GM12892 (cell line): Measurements from ENCODE around the gene C7orf25.

ENCODE experiments used
- DNase-seq: peaks from one replicate; pipeline ENCODE4 v3.0.0; 2011; ENCODE audit not compliant: insufficient read length
- FAIRE-seq: peaks from 2 replicates; lab custom pipeline; 2011; peaks lifted over from hg19 to GRCh38; lab: Jason Lieb, UNC
- POLR2A ChIP-seq: IDR thresholded peaks from 2 replicates; pipeline ENCODE4 v1.6.1; 2011; ENCODE audit warnings: low read depth, low read length, control low read depth
- POLR2AphosphoS5 ChIP-seq: IDR thresholded peaks from 2 replicates; pipeline ENCODE4 v1.6.1; 2011; ENCODE audit warnings: low read depth, low read length, control low read depth
- TAF1 ChIP-seq: IDR thresholded peaks from 2 replicates; pipeline ENCODE4 v1.6.1; 2011; ENCODE audit warnings: low read depth, mild to moderate bottlenecking, control low read depth, low read length, borderline replicate concordance

C7orf25 gene

GRCh38 chr7:42940985-42941847, 29.3 kb upstream of the C7orf25 start:
- no peak for DNase-seq
- FAIRE-seq = peak; percentile 62
- TF ChIP-seq POLR2AphosphoS5 = no peak
- no peak for TF ChIP-seq TAF1
- no peak for TF ChIP-seq POLR2A

DNA sequence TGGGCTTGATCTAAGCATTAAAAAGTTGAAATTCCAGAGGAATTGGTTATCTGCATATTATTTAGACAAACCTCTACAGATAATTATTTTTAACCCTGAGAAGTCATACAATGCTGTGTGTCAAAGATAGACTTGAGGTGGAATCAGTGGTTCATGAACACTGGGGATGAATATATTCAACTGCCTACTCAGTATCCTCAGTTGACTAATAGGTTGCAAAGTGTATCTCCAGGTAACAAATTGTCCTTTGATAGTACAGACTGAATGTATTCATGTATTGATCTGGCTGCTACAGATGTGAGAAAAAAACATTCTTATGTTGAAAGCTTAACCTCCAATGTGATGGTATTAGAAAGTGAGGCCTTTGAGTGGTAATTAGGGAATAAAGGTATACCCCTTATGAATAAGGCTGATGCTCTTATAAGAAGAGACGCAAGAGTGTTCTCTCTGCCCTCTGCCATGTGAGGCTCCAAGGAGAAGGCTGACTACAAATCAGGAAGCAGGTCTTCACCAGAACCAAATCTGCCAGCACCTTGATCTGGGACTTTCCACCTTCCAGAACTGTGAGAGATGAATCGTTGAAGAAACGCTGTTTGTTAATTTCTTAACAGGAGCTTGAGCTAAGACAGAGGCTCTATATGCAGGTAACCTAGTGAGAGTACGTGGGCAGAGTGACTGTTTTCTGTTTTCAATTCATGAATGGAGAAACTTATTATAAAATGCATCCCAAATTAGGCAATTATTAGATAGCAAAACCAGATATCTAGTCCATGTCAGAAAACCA, 27.8 kb upstream of the C7orf25 start:
- no peak for DNase-seq
- TF ChIP-seq POLR2AphosphoS5 (no peak), POLR2A (no peak), TAF1 (no peak)
- FAIRE-seq = peak; percentile 71

DNA sequence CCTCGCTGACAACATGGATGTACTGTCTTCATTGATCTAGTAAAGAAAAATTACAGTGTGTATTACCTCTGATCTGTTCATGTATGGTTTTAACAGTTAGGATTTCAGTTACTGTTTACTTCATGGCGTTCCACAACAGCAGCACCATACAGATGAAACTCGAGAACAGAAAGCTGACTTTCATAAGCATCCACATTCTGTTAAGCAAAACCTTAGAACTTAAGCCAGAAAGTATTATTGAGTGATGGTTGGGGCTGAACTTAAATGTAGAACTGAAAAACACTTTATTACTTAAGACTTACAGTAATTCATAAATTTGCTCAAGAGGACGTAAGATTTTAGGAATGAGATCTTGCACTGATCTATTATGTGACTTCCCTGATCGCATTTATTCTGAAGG, 24.0 kb upstream of the C7orf25 start:
- no peak for DNase-seq
- no peak for FAIRE-seq
- TF ChIP-seq POLR2A (no peak), POLR2AphosphoS5 (no peak), TAF1 (no peak)

DNA sequence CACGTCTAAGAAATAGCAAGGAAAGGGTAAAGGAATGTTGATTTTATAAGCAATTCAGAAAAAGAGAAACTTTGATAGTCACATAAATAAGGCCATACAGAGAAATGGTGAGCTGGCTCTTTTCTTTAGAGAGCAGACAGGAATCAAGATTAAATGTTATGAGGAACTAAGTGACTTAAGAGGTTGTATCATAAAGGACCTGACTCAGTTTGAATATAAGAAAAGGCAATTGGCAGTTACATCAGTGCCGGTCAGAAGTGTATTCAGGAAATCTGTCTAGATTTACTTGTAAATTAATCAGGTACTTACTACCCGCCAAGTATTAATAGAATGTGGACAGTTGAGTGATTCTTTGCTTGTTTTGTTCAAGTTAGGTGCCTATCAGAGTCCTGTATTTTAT, 22.4 kb upstream of the C7orf25 start:
- FAIRE-seq (no peak), DNase-seq (no peak)
- TF ChIP-seq POLR2A = no peak
- TF ChIP-seq POLR2AphosphoS5 = no peak
- TF ChIP-seq TAF1 = no peak

DNA sequence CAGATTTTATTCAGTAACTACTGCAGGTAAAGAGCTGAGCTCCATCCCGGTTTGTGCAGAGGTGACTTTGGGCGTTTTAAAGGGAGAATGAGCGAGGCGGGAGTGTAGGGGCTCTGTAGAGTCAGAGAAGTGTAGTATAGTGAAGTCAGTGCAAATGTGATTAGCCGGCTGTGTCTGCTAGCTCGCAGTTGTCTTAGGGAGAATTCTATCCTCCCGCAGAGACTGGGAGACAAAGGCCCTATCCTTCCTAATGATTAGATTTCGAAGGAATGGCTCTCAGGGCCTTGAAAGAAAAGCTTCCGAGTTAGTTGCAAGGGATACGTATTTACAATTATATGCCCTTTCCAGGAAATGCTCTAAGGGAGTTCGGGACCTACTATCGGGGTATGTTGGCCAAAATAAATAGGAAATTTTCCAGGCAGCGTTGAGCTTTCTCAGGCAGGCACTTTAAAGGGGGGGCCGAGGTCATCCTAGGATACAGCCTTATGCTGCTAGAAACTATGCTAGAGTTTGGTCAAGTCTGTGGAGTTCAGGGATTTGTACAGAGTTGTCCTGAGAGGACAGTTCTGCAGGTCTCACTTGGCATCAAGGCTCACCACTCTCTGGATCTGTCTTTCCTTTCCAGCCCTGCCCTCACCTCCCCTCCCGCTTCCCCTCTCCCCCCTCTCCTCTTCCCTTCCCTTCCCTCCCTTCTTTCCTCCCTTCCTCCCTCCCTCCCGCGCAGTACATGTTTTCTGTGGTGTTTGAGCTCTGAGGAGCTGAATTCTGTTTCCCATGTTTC, 21.1 kb upstream of the C7orf25 start:
- TF ChIP-seq POLR2AphosphoS5 (no peak), POLR2A (no peak), TAF1 (no peak)
- DNase-seq = no peak
- no peak for FAIRE-seq

GRCh38 chr7:42931834-42932651, 20.2 kb upstream of the C7orf25 start, which contains the start of the genes MRPL32 and PSMA2:
TSS of gene MRPL32 (plus strand) at chr7:42932376. CDS start at chr7:42932387, 11 bp downstream.
TSS of gene PSMA2 (minus strand) at chr7:42932174. CDS start at chr7:42932158, 16 bp downstream.
- DNase-seq (peak; percentile 76), FAIRE-seq (peak; percentile 97)
- TF ChIP-seq TAF1 (peak; percentile 92), POLR2A (peak; percentile 84), POLR2AphosphoS5 (peak; percentile 82)

DNA sequence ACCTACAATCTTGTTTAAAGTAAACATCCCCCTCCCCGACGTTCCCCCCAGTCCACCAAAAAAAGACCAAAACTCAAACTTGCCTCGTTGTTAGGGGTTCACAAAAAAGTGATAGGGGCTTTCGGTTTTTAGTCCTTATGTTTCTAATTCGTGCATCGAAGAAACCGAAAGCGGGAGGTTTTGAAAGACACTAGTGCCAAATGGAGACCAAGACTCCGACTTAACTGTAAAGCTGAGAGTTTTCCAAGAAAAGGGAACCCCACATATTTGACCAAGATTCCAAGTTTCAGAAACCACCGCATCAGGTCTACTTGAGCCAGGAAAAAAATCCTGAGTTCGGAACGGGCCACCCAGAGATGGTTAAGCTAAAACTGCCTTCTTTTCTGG, 19.6 kb upstream of the C7orf25 start:
- FAIRE-seq (peak; percentile 65), DNase-seq (no peak)
- TF ChIP-seq TAF1 = no peak
- no peak for TF ChIP-seq POLR2AphosphoS5
- TF ChIP-seq POLR2A = no peak

GRCh38 chr7:42930889-42931288, 19.0 kb upstream of the C7orf25 start:
- no peak for DNase-seq
- FAIRE-seq = peak; percentile 5
- TF ChIP-seq TAF1 = no peak
- TF ChIP-seq POLR2A = no peak
- TF ChIP-seq POLR2AphosphoS5 = no peak

DNA sequence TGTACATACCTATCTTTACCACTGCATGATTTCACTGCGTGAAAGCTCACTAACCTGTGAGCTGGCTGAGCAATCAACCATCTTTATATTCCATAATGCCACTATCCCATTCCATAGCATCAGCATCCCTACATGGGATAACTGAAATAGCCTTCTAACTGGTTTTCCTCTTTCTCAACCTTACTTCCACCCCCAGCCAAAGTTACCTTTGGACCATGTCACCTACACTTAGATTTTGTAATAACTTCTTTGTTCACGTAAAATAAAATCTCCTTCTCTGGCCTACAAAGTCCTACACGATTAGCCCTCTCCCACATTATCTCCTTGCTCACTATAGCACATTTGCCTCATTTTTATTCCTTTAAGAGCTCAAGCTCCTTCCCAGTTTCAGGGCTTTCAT, 17.6 kb upstream of the C7orf25 start:
- DNase-seq (no peak), FAIRE-seq (no peak)
- TF ChIP-seq POLR2AphosphoS5 = no peak
- TF ChIP-seq POLR2A = no peak
- TF ChIP-seq TAF1 = no peak

DNA sequence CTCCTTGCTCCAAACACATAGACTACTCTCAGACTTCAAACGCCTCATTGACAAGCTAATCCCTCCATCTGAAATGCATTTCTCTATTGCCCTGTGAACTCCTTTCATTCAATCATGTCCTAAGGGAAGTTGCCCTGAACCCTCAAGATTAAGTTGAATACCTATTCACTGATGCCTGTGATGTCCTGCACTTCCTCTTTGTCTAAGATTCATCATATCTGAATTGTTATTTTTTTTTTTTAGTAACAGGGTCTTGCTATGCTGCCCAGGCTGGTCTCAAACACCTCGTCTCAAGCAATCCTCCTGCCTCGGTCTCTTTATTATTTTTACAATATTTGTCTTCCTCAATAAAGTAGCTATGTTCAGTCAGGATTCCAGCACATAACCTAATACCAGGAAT, 16.9 kb upstream of the C7orf25 start:
- TF ChIP-seq POLR2AphosphoS5 (no peak), POLR2A (no peak), TAF1 (no peak)
- FAIRE-seq (no peak), DNase-seq (no peak)

DNA sequence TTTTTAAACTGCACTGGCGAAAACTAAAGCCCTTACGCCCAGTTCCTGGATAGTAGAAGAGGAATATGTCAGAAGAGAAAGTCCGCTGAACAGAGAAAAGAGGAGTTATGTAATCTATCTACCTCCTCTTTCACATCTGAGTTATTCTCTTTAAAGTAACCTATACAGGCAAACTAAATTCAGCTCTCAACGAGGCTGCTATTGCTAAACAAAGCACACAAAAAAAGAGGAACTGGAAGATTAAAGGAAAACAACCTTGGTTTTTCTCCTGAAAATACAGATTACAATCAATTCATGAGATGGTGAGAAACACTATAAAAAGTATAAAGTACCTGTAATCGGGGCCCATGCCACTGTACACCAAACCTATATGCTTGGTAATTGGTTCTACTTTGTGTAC, 14.3 kb upstream of the C7orf25 start:
- DNase-seq = no peak
- no peak for TF ChIP-seq TAF1
- TF ChIP-seq POLR2AphosphoS5 = no peak
- no peak for TF ChIP-seq POLR2A
- FAIRE-seq = no peak
